OCI-LY7 (cell line): ENCODE measurements around the gene CEP170. TPM values are rescaled to one million over a fixed set of nuclear protein-coding genes. Genes with fewer than 3 reads are reported as not detected.

ENCODE experiments used
- BruUV-seq: library from RNA; stranded (reverse); fragments of 400-500 nt; replicated peaks from 2 replicates; lab custom pipeline; 2021; lab: Mats Ljungman, UMichigan
- CTCF ChIA-PET: fragments of 300-600 bp; sonication (Branson Sonifier 250); formaldehyde crosslinking; loops from one replicate; lab custom pipeline; 2022; ENCODE audit warnings: antibody characterized with exemption; ENCODE audit not compliant: unreplicated experiment; lab: Charles Lee
- POLR2A ChIA-PET: fragments of 300-600 bp; sonication (Branson Sonifier 250); formaldehyde crosslinking; loops from one replicate; lab custom pipeline; 2022; ENCODE audit warnings: antibody characterized with exemption; lab: Charles Lee
- DNase-seq: peaks from one replicate; pipeline ENCODE4 v3.0.0-alpha.2; 2015; ENCODE audit warnings: low spot score
- H2AFZ ChIP-seq: fragments of 200-600 bp; sonication (generic), shearing (Covaris generic); 2 replicates; pipeline ENCODE4 v1.6.1; 2014; ENCODE audit warnings: mild to moderate bottlenecking, antibody characterized with exemption, low read length, moderate library complexity
- H3K27ac ChIP-seq: fragments of 200-600 bp; sonication (generic); 2 replicates; pipeline ENCODE4 v1.5.1; 2014; ENCODE audit warnings: mixed run types, low read depth, mild to moderate bottlenecking, moderate library complexity, low read length, inconsistent platforms; ENCODE audit not compliant: poor library complexity, severe bottlenecking
- H3K36me3 ChIP-seq: fragments of 200-600 bp; sonication (generic); 2 replicates; pipeline ENCODE4 v1.6.1; 2014; ENCODE audit warnings: mild to moderate bottlenecking, antibody characterized with exemption, low read length, moderate library complexity, mixed read lengths; ENCODE audit not compliant: insufficient read depth
- H3K4me1 ChIP-seq: fragments of 200-600 bp; sonication (generic); 2 replicates; pipeline ENCODE4 v1.5.1; 2014; ENCODE audit warnings: mild to moderate bottlenecking, low read length; ENCODE audit not compliant: insufficient read depth, poor library complexity, severe bottlenecking
- H3K4me2 ChIP-seq: fragments of 200-600 bp; sonication (generic); 2 replicates; pipeline ENCODE4 v1.6.1; 2014; ENCODE audit warnings: mild to moderate bottlenecking, low read length
- H3K4me3 ChIP-seq: fragments of 200-600 bp; sonication (generic); 2 replicates; pipeline ENCODE4 v1.5.1; 2014; ENCODE audit warnings: mild to moderate bottlenecking, low read depth, low read length; ENCODE audit not compliant: poor library complexity, severe bottlenecking
- H3K79me2 ChIP-seq: fragments of 200-600 bp; sonication (generic); 2 replicates; pipeline ENCODE4 v1.6.1; 2016; ENCODE audit warnings: low read depth, mild to moderate bottlenecking, low read length, moderate library complexity, mixed read lengths; ENCODE audit not compliant: insufficient read depth
- H3K9me2 ChIP-seq: fragments of 200-600 bp; sonication (generic); 2 replicates; pipeline ENCODE4 v1.6.1; 2016; ENCODE audit warnings: mild to moderate bottlenecking, low read length, mixed read lengths; ENCODE audit not compliant: insufficient read depth
- H3K9me3 ChIP-seq: fragments of 200-600 bp; sonication (generic); 2 replicates; pipeline ENCODE4 v1.6.1; 2014; ENCODE audit warnings: mild to moderate bottlenecking, mixed run types, low read length, mixed read lengths
- H4K20me1 ChIP-seq: fragments of 200-600 bp; sonication (generic); 2 replicates; pipeline ENCODE4 v1.6.1; 2014; ENCODE audit warnings: mild to moderate bottlenecking, antibody characterized with exemption, low read length, moderate library complexity, mixed read lengths; ENCODE audit not compliant: insufficient read depth
- EZH2phosphoT487 ChIP-seq: fragments of 200-600 bp; sonication (generic); IDR thresholded peaks from 2 replicates; pipeline ENCODE4 v1.6.1; 2018; ENCODE audit warnings: low read depth, borderline replicate concordance, mild to moderate bottlenecking, mixed run types, antibody characterized with exemption, low read length, moderate library complexity, mixed read lengths
- intact Hi-C: fragments of 100-400 bp; cut with micrococcal nuclease; formaldehyde crosslinking; loops from one replicate; pipeline ENCODE4 v1.10.0; 2022; ENCODE audit not compliant: unreplicated experiment
- total RNA-seq, 2 experiments: library from RNA; depleted of rRNA in 1 of 2; stranded (reverse); fragments of >200 nt in 1 of 2; shearing (Covaris generic) in 1 of 2; gene quantifications; 2 replicates each; pipeline ENCODE4 v1.2.3, GENCODE V29; 2014 to 2022
- TF ChIP-seq, protein P1 (sequence below): fragments of 200-600 bp; sonication (generic); conservative IDR thresholded peaks from 2 replicates; pipeline ENCODE4 v1.5.1; 2014; ENCODE audit warnings: mild to moderate bottlenecking, antibody characterized with exemption, low read length, moderate library complexity, mixed read lengths

The CEP170 gene
- total RNA-seq, 2 experiments from 2014 or later = 57.6 to 85.4 TPM

- peaks cover 20% of the 10 kb centered on the region for H3K4me1 ChIP-seq
- H3K79me2 ChIP-seq = peaks cover 47% of the 10 kb centered on the region
- no peak overlapping the region for H3K27ac ChIP-seq
- no peak overlapping the region for H2AFZ ChIP-seq
- H3K36me3 ChIP-seq = no peaks in the 10 kb centered on the region
- intact Hi-C loops = no loop called here
- H3K9me3 ChIP-seq = no peaks in the 10 kb centered on the region
- TF ChIP-seq, protein P1, sequence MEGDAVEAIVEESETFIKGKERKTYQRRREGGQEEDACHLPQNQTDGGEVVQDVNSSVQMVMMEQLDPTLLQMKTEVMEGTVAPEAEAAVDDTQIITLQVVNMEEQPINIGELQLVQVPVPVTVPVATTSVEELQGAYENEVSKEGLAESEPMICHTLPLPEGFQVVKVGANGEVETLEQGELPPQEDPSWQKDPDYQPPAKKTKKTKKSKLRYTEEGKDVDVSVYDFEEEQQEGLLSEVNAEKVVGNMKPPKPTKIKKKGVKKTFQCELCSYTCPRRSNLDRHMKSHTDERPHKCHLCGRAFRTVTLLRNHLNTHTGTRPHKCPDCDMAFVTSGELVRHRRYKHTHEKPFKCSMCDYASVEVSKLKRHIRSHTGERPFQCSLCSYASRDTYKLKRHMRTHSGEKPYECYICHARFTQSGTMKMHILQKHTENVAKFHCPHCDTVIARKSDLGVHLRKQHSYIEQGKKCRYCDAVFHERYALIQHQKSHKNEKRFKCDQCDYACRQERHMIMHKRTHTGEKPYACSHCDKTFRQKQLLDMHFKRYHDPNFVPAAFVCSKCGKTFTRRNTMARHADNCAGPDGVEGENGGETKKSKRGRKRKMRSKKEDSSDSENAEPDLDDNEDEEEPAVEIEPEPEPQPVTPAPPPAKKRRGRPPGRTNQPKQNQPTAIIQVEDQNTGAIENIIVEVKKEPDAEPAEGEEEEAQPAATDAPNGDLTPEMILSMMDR = no peak
- TF ChIP-seq EZH2phosphoT487 = no peak
- no TSS peak for BruUV-seq
- ChIA-PET POLR2A (interaction anchor here (0.6 to 5.3 kb wide), 7 partner anchors 8 to 22 kb away, joined by 3 to 37 read pairs (median 4); no protein-coding TSS in a partner anchor), CTCF (interaction anchor here (0.9 kb wide), 1 partner anchor 15 kb away, joined by 3 read pairs; no protein-coding TSS in a partner anchor)
- peak overlapping the region; percentile 82 for H3K4me2 ChIP-seq
- H4K20me1 ChIP-seq = peaks cover 8% of the 10 kb centered on the region
- peak overlapping the region; percentile 93 for H3K4me3 ChIP-seq
- no peak for DNase-seq
- H3K9me2 ChIP-seq = no peaks in the 10 kb centered on the region
These were observed 2.1 kb upstream of the CEP170 start for GRCh38 chr1:243257189-243257588.

GRCh38 chr1:243256590-243256989 lies 1.5 kb upstream of the CEP170 start:
- Histone ChIP-seq H3K4me3 (peak overlapping the region; percentile 93), H2AFZ (peak overlapping the region; percentile 51; the same call in 1 of the 2 replicates), H3K4me1 (peaks cover 26% of the 10 kb centered on the region), H3K9me2 (no peaks in the 10 kb centered on the region), H3K9me3 (no peaks in the 10 kb centered on the region), H3K79me2 (peaks cover 53% of the 10 kb centered on the region), H4K20me1 (peaks cover 12% of the 10 kb centered on the region), H3K36me3 (no peaks in the 10 kb centered on the region), H3K27ac (peak overlapping the region; percentile 85), H3K4me2 (peak overlapping the region; percentile 82)
- intact Hi-C loops = no loop called here
- TF ChIP-seq EZH2phosphoT487 = no peak
- TF ChIP-seq, protein P1 = no peak
- no peak for DNase-seq
- CTCF ChIA-PET = interaction anchor here (0.9 kb wide), 1 partner anchor 16 kb away, joined by 3 read pairs; no protein-coding TSS in a partner anchor
- POLR2A ChIA-PET = interaction anchor here (0.6 to 5.3 kb wide), 13 partner anchors 8 to 57 kb away, joined by 3 to 37 read pairs (median 4); no protein-coding TSS in a partner anchor
- BruUV-seq = TSS peak; percentile 72
